ENCODE measurements around the gene AHCYL1.

DNA sequence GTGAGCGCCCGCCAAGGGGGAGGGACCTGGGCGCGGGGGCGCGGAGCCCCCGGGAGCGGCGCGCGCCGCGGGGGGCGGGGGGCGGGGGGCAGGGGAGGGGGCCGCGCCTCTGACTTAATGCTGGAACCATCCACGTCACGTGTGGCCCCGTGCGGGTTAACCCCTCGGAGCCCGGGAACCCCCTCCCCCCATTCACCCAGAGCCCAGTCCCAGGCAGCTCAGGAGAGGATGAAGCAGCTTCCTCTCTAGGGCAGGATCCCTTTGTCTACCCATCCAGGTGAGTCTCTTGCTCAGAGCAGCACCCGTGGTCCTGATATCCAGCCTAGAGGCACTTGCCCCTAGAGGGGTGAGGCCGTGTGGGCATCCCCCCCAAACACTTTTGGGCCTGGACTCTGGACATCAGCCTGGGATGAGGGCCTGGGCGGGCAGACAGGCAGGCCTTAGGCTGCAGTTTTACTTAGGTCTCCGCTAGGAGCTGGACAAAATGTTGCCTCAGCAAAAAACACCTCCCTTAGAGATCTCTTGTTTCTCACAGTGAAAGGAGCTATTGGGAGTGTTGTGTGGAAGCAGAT lies 86.2 kb downstream of the AHCYL1 start, which contains the start of gene ALX3:
- no peak for TF ChIP-seq RNF2 (IDR thresholded peaks at IDR 0.05; ENCODE audit: borderline replicate concordance, low read depth)
- TF ChIP-seq POLR2A (IDR thresholded peaks at IDR 0.05; ENCODE audit: low read length) = no peak
- TF ChIP-seq CTCF (IDR thresholded peaks at IDR 0.05) = no peak
- TF ChIP-seq, protein P1, sequence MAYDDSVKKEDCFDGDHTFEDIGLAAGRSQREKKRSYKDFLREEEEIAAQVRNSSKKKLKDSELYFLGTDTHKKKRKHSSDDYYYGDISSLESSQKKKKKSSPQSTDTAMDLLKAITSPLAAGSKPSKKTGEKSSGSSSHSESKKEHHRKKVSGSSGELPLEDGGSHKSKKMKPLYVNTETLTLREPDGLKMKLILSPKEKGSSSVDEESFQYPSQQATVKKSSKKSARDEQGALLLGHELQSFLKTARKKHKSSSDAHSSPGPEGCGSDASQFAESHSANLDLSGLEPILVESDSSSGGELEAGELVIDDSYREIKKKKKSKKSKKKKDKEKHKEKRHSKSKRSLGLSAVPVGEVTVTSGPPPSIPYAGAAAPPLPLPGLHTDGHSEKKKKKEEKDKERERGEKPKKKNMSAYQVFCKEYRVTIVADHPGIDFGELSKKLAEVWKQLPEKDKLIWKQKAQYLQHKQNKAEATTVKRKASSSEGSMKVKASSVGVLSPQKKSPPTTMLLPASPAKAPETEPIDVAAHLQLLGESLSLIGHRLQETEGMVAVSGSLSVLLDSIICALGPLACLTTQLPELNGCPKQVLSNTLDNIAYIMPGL (CRISPR knock-in tag; IDR thresholded peaks at IDR 0.05; ENCODE audit: borderline replicate concordance) = no peak
- TF ChIP-seq EP300 (IDR thresholded peaks at IDR 0.05) = no peak
- TF ChIP-seq HOXA7 (CRISPR knock-in tag; IDR thresholded peaks at IDR 0.05) = no peak
